Activated effector memory CD4-positive, alpha-beta T cell treated with anti-CD3 and anti-CD28 coated beads, Interleukin-2, amount 50 U/mL, for 16 hours (primary cell): ENCODE results near the gene MPPED1.

Experiments
- DNase-seq: peaks from one replicate; pipeline ENCODE4 v3.0.0-alpha.2; 2020

Gene MPPED1

GRCh38 chr22:43550024-43550620 lies 138.3 kb downstream of the MPPED1 start:
- DNase-seq, result peak; percentile 36

GRCh38 chr22:43550672-43551071 lies 138.9 kb downstream of the MPPED1 start:
- DNase-seq, result peak; percentile 8

- peak; percentile 50 for DNase-seq
Measured at GRCh38 chr22:43553451-43554258, 141.8 kb downstream of the MPPED1 start.

GRCh38 chr22:43554259-43554636 lies 142.4 kb downstream of the MPPED1 start:
- no peak for DNase-seq

- peak; percentile 37 for DNase-seq
Measured at GRCh38 chr22:43554694-43555365, 143.0 kb downstream of the MPPED1 start.

- peak; percentile 36 for DNase-seq
Measured at GRCh38 chr22:43555561-43556515, 144.0 kb downstream of the MPPED1 start.
